Activated naive CD4-positive, alpha-beta T cell (primary cell): ENCODE results near the gene KAZALD1.

Experiments
- DNase-seq, 4 experiments: peaks; one replicate each; lab custom pipeline; 2025; lab: John Stamatoyannopoulos, UW

KAZALD1 gene

DNA sequence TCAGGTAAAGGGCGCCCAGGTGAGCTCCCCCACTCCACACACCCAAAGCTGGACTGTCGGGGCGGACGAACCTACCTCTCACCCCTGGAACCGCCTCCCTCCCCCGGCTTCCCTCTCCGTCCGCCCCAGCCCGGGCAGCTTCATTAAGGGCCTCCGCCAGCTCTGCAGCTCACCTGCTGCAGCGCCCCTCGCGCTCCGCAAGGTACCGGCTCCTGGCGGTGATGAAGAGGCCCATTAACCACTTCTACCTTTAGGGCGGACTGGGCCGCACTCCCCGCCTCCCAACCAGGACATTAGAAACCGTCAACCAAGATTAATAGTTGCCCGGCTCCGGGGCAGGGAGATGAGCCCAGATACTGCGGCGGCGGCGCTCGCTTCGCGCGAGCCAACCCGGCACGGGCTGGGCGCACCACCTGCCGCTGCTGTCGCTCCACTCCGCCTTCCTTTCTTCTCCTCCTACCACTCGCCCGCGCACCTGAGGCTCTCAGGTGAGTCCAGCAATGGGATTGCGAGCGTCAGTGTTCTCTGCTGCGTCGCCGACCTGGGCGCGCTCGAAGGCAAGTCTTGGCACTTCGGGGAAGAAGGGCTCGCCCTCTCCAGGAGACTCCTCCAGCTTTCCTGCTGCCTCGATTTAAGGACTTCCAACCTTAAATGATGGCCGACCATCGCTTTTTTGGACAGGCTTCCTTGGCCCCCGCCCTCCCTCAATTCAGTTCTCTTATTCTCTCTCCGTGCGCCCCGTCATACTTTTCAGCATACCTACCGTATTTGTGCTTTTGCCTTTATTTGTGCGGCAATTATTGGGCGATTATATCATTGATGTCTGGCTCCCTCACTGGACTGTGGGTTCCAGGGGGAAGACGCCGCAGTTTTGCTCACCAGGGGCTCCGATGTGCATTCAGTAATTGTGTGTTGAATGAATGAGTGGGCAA, 13.6 kb upstream of the KAZALD1 start:
- no peak for DNase-seq

DNA sequence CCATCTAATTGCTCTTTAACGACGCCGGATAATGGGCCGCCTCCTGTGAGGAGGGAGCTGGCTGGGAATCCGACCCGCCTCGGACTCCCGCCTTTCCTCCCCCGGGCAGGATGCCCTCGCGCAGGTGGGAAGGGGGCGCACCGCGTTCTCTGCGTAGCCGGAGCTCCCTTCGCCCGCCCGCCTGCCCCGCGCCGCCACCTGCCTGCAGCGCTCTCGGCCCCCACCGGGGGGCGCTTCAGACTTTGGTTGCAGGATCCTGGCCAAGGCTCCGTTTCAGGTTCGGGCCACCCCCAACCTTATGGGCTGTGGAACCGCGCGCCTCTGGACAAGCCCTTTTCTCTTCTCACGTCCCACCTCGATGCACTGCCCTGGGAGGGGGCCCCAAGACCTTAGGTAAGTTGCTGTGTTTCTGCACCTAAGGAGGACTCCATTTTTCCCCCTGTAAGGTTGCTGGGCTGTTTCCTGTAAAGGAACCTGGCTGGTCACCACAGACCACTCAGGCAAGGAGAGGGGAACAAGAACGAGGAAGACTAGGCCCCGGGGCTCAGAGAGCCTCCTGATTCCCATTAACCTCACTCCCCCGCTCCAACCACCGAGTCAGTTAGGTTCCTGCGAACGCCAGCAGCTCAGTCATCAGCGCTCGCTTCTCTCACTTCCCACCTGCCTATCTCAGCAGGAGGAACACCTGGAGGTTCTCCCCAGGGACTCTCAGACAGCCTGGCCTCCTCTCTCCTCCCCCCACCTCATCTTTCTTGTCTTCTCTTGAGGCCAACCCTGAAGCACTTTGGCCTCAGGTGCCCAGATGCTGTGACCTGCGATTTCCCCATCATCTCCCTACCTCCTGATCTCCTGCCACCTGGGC, 11.3 kb upstream of the KAZALD1 start:
- DNase-seq: peak; percentile 44 to 75 (median 70)

DNA sequence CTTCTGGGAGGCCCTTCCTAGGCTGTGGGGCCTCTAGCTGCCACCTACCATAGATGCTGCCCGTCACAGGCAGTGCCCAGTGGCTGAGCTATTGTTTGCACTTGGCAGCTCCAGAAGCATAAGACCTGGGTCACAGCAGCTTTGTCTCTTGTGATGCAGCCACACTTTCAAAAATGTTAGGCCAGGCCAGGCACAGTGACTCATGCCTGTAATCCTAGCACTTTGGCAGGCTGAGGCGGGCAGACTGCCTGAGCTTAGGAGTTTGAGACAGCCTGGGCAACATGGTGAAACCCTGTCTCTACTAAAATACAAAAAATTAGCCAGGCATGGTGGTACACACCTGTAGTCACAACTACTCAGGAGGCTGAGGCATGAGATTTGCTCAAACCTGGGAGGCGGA, 9.5 kb upstream of the KAZALD1 start:
- DNase-seq: no peak

DNA sequence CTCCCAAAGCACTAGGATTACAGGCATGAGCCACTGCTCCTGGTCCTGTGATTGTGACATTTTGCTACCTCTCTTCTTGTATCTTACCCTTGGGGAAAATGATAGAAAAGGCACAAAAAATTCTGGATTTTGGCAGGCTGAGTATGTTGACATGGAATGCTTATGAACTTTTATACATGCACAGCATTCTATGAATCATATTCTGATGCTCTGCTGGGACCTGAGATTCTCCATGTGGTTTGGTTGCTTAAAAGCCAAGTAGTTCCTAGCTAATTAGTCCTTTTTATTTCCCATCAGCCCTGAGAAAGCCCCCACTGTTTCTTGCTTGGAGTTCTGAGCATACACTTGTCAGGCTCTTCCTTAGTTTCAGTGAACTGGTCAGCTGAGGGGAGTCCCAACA, 8.3 kb upstream of the KAZALD1 start:
- DNase-seq: no peak

DNA sequence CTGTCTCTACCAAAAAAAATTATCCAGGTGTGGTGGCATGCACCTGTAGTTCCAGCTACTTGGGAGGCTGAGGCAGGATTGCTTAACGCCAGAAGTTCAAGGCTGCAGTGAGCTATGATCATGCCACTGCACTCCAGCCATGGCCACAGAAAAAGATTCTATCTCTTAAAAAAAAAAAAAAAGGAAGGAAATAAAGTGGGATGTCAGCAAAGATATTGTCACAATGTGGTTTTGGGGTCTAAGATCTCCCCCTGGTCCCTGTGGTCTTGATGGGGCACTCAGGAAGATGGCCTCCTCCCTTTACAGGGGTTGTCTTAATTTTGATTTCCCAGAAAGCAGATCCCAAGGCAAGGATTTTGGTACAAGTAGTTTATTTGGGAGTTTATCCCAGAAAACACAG, 7.4 kb upstream of the KAZALD1 start:
- no peak for DNase-seq

DNA sequence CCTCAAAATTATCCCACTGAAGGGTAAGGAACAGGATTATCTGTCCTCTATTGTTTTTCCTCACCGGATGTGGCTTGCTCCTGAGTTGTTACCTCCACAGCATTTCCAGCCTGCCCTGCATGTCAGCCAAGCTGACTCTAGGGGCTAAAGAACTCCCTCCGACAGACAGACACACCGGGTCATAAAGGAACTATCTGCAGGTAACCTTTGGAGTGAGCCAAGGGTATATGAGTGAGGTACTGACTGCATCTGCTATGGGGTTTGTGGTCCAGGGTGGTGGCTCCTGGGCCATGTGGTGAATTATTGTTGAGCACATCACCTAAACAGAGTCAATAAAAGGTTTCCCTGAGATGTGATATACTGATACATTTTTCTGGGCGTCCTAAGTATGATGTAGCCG, 6.9 kb upstream of the KAZALD1 start:
- no peak for DNase-seq

DNA sequence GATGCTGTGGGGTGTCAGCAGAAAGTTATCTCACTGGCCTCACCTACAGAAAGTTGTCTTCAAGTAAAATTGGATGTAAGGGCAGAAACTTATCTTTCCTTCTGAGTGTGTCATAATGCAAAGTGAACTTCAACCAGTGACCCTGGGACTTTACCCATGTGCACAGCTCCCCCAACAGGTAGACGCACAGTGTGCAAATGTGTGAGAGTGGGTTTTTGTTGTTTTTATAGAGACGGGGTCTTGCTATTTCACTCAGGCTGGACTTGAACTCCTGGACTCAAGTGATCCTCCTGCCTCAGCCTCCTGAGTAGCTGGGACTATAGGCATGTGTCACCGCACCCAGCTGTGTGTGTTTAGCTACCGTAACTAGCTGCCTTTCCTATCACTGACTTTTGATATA, 6.4 kb upstream of the KAZALD1 start:
- DNase-seq: no peak

DNA sequence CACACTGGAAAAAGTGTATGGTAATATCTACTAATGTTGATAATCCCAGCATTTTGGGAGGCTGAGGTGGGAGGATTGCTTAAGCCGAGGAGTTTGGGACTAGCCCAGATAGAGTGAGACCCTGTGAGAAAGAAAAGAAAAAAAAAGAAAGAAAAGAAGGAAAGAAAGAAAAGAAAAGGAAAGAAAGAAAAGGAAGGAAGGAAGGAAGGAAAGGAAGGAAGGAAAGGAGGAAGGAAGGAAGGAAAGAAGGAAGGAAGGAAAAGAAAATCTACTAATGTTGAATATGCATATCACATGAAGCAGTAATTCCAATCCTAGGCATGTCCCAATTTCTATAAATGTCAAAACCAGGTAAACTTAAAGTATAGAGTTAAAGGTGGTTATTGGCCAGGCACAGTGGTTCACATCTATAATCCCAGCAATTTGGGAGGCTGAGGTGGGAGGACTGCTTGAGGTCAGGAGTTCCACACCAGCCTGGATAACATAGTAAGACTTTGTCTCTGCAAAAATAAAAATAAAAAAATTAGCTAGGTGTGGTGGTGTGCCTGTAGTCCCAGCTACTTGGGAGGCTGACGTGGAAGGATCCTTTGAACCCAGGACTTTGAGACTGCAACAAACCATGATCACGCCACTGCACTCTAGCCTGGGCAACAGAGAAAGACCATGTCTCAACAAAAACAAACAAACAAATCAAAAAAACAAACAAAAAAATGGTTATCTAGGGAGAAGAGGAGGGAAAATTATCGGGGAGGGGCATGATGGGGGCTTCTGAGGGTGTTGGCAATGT, 5.2 kb upstream of the KAZALD1 start:
- no peak for DNase-seq

DNA sequence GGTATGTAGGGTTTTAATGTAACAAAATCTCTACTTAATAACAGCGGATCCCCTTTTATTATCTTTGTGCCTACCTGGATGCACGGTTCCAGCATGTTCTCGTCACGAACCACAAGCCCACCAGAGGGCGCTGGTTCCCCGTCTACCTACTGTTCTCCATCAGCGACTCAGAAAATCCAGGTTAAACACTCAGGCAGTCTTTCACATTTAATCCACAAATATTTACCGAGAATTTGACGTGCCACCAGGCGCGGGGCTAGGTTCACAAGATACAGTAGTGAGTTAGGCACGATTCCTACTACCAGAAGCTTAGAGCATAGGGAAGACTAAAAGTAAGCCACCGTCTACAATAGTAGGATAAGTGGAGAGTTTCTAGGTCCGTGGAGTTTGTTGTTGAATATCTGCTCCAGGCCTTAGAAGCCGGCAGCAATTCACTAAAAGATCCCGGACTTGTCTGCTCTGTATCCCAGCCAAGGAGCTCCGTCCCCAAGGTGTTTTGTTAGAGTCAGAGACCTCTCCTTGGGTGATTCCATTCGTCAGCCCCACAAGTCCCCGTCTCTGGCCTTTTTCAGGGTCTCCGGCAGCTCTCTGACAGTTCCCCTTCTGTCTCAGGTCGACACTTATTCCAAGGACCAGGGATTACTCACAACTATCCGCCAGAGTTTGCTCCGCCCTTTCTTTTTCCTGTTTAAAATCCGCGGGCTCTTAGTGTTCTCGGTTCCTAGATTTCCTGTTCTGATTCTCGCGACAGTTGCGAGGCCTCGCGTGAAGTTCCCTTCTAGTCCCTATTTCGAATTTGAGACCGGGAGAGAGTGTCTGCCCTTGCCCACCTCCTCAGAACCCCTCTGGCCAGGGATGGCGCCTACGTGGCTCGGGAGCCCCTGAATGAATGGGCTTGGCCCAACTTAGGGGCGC, 1.5 kb upstream of the KAZALD1 start:
- DNase-seq: peak; percentile 78 to 89 (median 86)

DNA sequence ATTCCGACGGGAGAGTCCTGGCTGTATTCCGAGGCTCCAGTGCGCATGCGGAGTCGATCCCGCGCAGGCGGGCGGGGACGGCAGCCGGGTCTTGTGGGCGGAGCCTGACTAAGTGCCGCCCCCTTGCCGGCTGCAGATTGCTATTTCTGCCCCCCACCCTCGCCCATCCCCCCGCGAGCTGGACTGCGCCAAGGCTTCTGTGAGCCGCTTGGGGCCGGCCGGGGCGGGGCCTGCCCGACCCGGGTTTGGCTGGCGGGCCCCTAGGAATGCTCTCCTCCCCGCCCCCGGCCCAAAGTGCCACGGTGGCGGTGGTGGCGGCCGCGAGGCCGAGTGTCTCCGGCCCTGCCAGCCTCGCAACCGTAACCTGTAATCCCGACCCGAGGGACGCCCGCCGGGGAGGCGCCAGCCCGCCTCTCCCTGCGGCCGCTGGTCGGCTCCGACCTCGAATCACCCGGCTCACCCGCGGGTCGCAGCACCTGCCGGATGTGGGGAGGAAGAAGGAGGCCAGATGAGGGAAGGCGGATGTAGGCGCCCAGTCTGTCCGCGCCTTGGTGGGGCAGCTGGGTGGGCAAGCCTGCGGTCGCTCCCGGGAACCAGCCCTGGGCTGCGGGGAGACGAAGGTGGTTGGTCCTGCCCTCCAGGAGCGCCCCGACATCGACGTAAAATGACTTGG, 702 bp upstream of the KAZALD1 start:
- peak in 2 of 4 experiments; percentile 81 to 86 for DNase-seq

DNA sequence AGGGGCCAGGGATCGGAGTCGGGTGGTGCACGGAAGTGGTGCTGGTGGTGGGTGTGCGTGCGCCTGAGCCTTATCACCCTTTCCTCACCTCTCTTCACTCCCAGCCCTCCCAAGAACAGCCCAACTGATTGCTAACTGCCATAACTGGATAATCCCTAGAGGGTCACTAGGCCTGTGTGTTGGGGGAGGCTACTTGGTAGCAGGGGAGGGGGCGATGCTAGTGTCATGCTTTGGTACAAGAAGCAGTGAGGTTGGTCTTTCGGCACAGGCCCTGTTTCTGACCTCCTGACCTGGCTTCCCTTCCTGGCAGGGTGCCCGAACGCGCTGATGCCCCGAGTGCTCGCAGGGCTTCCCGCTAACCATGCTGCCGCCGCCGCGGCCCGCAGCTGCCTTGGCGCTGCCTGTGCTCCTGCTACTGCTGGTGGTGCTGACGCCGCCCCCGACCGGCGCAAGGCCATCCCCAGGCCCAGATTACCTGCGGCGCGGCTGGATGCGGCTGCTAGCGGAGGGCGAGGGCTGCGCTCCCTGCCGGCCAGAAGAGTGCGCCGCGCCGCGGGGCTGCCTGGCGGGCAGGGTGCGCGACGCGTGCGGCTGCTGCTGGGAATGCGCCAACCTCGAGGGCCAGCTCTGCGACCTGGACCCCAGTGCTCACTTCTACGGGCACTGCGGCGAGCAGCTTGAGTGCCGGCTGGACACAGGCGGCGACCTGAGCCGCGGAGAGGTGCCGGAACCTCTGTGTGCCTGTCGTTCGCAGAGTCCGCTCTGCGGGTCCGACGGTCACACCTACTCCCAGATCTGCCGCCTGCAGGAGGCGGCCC, 652 bp downstream of the KAZALD1 start:
- peak in 1 of 4 experiments; percentile 51 for DNase-seq

DNA sequence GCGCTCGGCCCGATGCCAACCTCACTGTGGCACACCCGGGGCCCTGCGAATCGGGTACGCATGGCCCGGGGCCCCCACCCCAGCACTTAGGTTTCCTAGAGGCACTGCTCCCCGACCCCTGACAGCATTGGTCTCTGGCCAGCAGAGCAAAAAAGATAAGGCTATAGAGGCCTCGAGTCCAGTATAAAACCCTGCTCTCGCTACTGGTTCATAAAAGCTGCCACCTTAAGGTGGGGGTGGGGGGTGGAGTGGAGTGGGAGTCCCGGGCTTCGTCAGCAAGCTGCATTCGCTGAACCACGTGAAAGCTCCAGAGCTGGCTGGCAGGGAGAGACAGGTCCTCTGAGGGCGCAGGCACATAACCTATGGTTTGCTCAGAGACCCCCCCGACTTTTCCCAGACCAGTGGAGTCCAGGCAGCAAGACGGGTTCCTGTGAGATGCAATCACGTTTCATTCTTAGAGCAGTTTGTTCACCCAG, 1.3 kb downstream of the KAZALD1 start:
- DNase-seq: no peak

DNA sequence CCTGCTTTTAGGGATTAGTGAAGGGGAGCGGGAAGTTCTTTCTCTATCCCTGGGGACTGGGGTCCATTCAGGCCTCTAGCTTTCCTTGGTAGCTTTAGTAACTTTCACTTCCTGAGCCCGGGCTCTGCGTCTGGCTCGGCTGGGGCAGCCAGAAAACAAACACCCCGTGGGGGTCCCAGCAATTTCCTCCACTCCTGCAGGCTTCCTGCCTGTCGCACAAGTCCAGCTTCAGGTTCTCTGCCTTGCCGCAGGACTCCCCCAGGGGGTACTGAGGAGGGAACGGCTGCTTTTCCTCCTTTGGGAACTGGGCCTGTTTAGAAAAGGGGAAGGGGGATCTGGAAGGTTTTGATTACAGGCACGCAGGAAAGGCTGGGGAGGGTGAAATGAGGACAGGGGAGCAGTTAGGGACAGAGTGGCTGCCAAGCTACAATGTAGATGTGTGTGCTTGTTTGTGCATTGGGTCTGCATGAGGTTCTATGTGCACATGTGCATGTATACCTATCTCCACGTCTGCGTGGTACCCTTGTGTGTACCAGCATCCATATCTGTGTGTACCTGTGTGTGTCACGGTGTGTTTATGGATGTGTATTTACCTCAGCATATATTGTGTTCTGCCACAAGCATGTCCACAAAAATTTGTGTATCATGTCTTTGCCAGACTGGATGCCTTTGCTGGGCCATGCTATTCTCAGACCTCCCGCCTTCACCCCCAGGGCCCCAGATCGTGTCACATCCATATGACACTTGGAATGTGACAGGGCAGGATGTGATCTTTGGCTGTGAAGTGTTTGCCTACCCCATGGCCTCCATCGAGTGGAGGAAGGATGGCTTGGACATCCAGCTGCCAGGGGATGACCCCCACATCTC, 2.0 kb downstream of the KAZALD1 start:
- DNase-seq: no peak

DNA sequence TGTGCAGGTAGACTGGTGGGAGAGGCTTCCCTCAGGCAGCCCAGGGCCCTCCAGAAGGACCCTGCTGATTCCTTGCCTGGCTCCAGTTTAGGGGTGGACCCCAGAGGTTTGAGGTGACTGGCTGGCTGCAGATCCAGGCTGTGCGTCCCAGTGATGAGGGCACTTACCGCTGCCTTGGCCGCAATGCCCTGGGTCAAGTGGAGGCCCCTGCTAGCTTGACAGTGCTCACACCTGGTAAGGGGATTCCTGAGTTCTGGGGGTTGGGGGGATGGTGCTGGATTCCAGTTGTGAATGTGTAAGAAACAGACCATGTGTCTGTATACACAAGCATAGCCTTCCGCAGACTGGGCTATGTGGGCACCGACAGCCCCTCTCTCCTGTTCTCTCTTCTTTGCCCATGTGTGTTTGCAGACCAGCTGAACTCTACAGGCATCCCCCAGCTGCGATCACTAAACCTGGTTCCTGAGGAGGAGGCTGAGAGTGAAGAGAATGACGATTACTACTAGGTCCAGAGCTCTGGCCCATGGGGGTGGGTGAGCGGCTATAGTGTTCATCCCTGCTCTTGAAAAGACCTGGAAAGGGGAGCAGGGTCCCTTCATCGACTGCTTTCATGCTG, 2.7 kb downstream of the KAZALD1 start:
- DNase-seq: no peak

DNA sequence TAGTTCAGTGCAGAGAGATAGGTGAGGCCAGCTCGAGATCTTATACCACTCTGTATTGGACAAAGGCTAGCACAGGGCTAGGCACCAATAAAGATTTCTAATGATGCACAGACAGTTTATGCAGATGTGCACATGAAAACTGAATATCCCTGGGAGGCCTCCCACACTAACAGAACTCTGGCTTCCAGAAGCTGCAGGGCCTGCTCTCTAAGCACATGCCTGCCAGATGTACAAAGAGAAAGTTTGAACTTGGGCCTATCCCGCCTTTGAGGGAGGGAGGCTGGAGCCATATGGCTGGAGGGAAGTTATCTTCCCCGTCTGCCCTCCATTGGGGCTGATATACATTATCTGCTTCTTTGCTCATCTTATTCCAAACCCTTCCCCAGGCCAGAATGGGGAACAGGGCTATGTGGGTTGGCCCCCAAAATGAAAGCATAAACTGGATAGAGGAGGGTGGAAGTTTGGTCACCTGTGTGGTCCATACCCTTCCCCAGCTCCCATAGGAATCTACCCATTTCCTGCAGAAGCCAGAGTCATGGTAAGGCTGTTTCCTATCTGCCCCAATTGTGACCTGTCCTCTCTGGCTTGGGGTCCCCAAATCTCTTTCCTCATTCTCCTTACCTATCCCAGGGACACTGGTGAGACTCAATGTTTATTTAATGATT, 3.8 kb downstream of the KAZALD1 start:
- DNase-seq: no peak

DNA sequence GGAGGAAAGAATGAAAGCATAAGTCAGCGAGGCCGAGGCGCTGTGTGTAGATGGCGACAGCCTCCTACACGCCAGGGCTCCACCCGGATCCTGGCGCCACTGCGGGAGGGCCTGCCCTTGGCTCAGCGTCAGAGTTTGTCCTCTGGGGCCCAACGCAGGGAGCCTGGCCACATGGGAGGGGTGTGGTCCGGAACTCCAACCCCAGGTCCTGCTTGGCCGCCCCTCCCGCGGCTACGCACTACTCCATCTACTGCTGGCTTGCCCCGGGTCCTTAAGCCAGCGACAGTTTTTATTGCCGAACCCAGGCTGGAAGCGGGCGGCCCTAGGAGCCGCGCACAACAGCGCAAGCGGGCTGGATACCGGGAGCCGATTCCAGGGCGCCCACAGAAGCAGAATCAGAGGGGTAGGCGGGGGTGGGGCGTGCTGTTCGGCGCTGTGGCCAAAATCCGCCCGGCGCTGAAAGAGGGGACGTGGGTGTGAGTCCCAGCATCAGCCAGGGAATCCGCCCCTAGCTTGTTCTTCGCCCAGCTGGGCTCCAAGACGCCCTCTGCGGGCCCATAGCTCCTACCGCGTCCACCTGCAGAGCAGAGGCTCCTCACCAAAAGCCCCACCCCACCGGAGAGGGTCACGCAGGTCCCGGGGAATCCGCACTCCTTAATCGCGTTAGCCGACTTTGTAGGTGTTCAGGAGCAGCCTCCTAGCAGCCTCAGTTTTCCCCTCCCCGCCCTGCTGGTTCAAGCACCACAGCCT, 4.5 kb downstream of the KAZALD1 start:
- DNase-seq: peak in 1 of 4 experiments; percentile 31

DNA sequence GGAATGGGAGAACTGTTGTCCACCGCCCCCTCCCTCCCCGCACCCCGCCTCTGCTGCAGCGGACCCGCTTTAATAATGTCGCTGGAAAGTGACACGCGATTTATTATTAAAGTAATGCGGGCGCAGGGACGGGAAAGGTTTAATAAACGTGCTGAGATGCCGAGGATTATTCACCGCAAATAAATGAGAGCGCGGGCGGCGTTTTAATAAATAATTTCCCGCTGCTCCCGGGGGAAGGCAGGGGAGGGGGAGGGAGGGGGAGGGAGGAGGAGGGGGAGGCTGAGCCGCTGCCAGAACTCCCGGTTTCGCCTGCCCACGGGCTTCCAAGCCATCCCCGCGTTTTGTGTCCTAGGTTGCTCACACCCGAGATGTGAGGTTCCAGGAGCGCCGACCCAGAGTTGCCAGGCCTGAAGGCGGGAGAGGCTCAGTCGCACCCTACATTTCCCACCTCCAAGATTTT, 5.1 kb downstream of the KAZALD1 start:
- DNase-seq: no peak
